Progenitor cell of endocrine pancreas (in vitro differentiated cells): Measurements from ENCODE around the gene SCAPER. TPM values are rescaled to one million over a fixed set of nuclear protein-coding genes. Genes with fewer than 3 reads are reported as not detected.

ENCODE experiments used
- DNase-seq: peaks from one replicate; pipeline ENCODE4 v3.0.0; 2021; ENCODE audit warnings: low spot score; ENCODE audit not compliant: unreplicated experiment
- H3K27ac Mint-ChIP-seq: 2 replicates; pipeline ENCODE4 v1.8.0; 2021; ENCODE audit warnings: mild to moderate bottlenecking, moderate library complexity, mixed read lengths
- H3K27me3 Mint-ChIP-seq: 2 replicates; pipeline ENCODE4 v1.8.0; 2021; ENCODE audit warnings: mixed read lengths
- H3K36me3 Mint-ChIP-seq: 2 replicates; pipeline ENCODE4 v1.8.0; 2022; ENCODE audit warnings: mixed read lengths; ENCODE audit not compliant: insufficient read depth
- H3K4me1 Mint-ChIP-seq: 2 replicates; pipeline ENCODE4 v1.8.0; 2021; ENCODE audit warnings: low read depth, mixed read lengths
- H3K4me3 Mint-ChIP-seq: 2 replicates; pipeline ENCODE4 v1.8.0; 2021; ENCODE audit warnings: low read depth, mild to moderate bottlenecking, moderate library complexity, mixed read lengths
- H3K9me3 Mint-ChIP-seq: 2 replicates; pipeline ENCODE4 v1.8.0; 2021; ENCODE audit warnings: low read depth, mixed read lengths
- total RNA-seq: library from RNA; stranded (reverse); gene quantifications from 2 replicates; pipeline ENCODE4 v1.2.1, GENCODE V29; 2021
- TF ChIP-seq, protein P1 (sequence below): fragments of 200-600 bp; sonication (generic); IDR thresholded peaks from one replicate; pipeline ENCODE4 v1.5.0; 2021; ENCODE audit warnings: antibody characterized with exemption, mild to moderate bottlenecking; ENCODE audit not compliant: unreplicated experiment

SCAPER gene
- total RNA-seq, 1 donor from 2014 or later: 43.1 TPM

DNA sequence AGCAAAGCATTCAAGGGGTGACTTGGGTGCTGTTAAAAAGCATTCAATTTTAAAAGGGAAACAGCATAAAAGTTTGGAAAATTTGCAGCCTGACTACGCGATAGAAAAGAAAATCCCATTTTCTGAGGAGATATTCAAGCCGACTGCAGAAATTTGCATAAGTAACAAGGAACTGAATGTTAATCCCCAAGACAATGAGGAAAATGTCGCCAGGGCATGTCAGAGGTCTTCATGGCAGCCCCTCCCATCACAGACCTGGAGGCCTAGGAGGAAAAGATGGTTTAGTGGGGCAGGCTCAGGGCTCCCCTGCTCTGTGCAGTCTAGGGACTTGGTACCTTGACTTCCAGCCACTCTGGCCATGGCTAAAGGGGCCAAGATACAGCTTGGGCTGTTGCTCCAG lies 475.5 kb downstream of the SCAPER start:
- Mint-ChIP-seq H3K4me3 (no peak overlapping the region), H3K36me3 (peaks cover 43% of the 10 kb centered on the region), H3K9me3 (peaks cover 22% of the 10 kb centered on the region), H3K4me1 (no peaks in the 10 kb centered on the region), H3K27ac (no peak overlapping the region), H3K27me3 (no peaks in the 10 kb centered on the region)
- no peak for DNase-seq
- TF ChIP-seq, protein P1, sequence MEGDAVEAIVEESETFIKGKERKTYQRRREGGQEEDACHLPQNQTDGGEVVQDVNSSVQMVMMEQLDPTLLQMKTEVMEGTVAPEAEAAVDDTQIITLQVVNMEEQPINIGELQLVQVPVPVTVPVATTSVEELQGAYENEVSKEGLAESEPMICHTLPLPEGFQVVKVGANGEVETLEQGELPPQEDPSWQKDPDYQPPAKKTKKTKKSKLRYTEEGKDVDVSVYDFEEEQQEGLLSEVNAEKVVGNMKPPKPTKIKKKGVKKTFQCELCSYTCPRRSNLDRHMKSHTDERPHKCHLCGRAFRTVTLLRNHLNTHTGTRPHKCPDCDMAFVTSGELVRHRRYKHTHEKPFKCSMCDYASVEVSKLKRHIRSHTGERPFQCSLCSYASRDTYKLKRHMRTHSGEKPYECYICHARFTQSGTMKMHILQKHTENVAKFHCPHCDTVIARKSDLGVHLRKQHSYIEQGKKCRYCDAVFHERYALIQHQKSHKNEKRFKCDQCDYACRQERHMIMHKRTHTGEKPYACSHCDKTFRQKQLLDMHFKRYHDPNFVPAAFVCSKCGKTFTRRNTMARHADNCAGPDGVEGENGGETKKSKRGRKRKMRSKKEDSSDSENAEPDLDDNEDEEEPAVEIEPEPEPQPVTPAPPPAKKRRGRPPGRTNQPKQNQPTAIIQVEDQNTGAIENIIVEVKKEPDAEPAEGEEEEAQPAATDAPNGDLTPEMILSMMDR: no peak

DNA sequence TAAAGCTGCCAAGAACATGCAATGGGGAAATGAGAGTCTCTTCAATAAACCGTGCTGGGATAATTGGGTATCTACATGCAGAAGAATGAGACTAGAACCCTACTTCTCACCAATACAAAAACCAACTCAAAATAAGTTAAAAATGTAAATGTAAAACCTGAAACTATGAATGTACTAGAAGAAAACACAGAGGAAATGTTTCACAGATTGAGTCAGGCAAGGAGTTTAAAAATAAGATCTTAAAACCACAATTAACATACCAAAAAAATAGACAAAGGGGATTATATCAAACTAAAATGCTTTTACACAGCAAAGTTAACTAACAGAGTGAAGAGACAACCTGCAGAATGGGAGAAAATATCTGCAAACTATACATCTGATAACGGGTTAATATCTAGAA lies 478.2 kb downstream of the SCAPER start:
- TF ChIP-seq, protein P1: no peak
- Mint-ChIP-seq H3K27me3 (no peaks in the 10 kb centered on the region), H3K9me3 (peaks cover 31% of the 10 kb centered on the region), H3K4me3 (no peak overlapping the region), H3K36me3 (peaks cover 38% of the 10 kb centered on the region), H3K27ac (no peak overlapping the region), H3K4me1 (no peaks in the 10 kb centered on the region)
- DNase-seq: no peak

DNA sequence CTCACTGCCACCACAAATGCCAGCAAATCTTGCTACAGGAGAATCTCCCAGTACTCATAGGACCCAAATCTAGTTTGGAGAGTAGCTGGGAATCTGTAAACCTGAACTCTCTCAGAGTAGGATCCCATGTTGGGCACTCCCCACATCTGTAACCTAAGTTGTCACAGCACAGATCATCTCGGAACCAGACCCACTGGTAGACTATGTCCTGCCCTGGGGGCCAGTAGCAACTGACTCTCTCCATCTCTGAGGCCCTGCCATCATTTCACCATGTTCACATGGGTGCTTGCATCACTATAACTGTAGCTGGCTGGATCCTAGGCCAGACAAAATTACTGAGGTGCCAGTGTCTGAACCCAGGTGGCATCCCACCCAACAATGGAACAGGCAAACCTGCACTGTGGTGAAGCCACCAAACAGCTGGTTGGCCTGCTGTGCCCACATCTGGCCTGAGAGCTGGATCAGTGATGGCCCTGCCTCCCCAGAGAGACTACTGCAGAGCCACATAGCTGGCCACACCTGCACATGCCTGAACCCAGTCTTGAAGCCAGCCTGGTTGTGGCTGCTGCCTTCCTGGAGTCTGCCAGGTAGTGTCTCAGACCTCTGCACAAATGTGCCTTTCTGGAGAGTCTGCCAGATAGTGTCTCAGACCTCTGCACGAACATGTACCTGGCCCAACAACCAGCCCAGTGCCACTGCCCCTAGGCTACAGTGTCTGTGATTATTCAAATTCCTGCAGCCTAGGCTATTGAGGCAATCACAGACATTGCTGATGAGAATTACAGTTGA lies 486.6 kb downstream of the SCAPER start:
- H3K4me3 Mint-ChIP-seq: no peak overlapping the region
- TF ChIP-seq, protein P1: no peak
- DNase-seq: no peak
- H3K36me3 Mint-ChIP-seq: no peaks in the 10 kb centered on the region
- peaks cover 5% of the 10 kb centered on the region for H3K9me3 Mint-ChIP-seq
- H3K4me1 Mint-ChIP-seq: no peaks in the 10 kb centered on the region
- H3K27ac Mint-ChIP-seq: no peak overlapping the region
- H3K27me3 Mint-ChIP-seq: no peaks in the 10 kb centered on the region

DNA sequence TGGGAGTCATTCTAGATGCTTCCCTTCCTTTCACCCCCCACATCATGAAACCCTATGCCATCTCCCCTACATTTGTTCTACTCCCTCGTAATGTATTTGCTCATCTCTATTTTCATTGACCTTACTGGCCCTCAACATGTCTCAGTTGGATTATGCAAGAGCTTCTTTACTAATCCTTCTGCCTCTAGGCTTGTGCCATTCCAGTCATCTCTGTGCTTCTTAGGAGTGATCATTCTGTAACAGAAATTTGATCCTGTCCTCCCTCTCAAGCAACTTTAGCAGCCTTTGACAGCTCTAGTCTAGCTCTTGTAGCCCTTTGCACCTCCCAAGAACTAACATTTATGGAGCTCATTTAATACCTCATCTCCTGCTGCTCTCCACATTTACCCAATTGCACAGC lies 503.9 kb downstream of the SCAPER start:
- H3K27ac Mint-ChIP-seq: no peak overlapping the region
- no peaks in the 10 kb centered on the region for H3K9me3 Mint-ChIP-seq
- TF ChIP-seq, protein P1: no peak
- peaks cover 23% of the 10 kb centered on the region for H3K36me3 Mint-ChIP-seq
- no peak for DNase-seq
- peaks cover 17% of the 10 kb centered on the region for H3K4me1 Mint-ChIP-seq
- H3K27me3 Mint-ChIP-seq: peaks cover 36% of the 10 kb centered on the region
- no peak overlapping the region for H3K4me3 Mint-ChIP-seq

DNA sequence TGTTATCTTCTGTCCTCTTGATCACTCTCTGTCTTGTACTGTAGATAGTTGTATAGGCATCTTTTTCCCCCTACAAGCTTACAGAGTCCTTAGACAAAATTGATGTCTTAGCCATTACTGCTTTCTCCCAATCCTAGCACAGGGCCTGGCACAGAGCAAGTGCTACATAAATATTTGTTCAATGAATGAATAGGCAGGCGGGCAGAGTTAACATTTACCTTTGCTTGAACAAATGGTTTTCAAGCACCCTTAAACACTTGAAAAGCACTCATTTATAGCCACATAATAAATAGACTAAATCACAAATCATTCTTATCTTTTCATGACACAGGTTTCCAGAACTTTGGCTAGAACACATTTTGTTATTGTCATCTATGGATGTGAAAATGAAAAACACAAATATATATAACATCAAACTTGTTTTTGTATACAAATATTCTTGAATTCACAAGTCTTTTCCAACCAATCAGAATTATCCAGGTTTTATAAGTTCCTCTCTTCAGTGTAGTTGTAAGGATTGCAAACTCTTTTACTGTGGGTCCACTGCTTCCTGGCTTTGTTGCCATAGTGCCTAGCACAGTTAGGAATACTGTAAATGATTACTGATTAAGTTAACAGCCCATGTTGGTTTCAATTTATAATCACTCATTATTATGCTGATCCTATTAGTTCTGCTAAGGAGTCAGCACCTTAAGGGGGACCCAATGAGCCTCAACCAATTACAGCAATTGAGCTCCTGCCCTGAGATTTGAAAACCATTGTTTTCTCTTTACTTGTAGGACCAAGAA lies 506.6 kb downstream of the SCAPER start:
- Mint-ChIP-seq H3K4me1 (peaks cover 17% of the 10 kb centered on the region), H3K27me3 (peaks cover 48% of the 10 kb centered on the region), H3K4me3 (no peak overlapping the region), H3K9me3 (peaks cover 4% of the 10 kb centered on the region), H3K27ac (no peak overlapping the region), H3K36me3 (peaks cover 17% of the 10 kb centered on the region)
- no peak for DNase-seq
- TF ChIP-seq, protein P1: no peak
